ENCODE results near the gene NELFB.

Gene NELFB

GRCh38 chr9:137303151-137303892 lies 48.2 kb downstream of the NELFB start:
- peak; percentile 40 for DNase-seq (ENCODE audit: low spot score)

GRCh38 chr9:137303893-137304382 lies 48.8 kb downstream of the NELFB start:
- no peak for DNase-seq (ENCODE audit: low spot score)

DNA sequence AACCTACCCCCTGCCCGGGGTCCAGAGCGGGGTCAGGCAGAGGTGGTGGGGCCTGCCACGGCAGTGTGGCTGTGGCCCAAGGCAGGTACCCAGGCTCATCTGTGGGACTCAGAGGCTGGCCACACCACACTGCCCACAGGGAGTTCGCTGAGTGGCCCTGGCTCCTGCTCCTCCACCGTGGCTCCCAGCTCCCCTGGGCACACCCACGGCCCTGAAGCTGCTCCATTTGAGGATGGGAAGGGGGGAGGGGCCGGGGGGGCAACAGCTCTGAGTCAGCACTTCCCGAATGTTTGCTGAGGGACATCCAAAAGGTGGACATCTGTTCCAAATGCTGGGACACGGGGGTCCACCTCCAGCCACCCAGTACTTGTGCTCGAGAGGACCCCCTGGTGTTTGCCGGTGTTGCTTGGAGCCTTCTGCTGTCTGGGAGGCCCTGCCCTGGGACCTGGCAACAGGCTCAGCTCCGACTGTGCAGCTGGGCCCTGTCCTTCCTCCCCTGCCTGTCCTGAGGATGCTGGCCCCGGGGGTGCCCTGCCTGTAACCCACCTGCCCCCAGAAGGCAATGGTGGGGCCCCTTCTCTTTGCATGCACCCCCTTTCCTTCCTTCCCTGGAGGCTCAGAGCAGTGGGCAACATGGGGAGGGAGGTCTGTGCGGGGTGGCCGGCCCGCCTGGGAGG lies 49.4 kb downstream of the NELFB start:
- no peak for DNase-seq (ENCODE audit: low spot score)

DNA sequence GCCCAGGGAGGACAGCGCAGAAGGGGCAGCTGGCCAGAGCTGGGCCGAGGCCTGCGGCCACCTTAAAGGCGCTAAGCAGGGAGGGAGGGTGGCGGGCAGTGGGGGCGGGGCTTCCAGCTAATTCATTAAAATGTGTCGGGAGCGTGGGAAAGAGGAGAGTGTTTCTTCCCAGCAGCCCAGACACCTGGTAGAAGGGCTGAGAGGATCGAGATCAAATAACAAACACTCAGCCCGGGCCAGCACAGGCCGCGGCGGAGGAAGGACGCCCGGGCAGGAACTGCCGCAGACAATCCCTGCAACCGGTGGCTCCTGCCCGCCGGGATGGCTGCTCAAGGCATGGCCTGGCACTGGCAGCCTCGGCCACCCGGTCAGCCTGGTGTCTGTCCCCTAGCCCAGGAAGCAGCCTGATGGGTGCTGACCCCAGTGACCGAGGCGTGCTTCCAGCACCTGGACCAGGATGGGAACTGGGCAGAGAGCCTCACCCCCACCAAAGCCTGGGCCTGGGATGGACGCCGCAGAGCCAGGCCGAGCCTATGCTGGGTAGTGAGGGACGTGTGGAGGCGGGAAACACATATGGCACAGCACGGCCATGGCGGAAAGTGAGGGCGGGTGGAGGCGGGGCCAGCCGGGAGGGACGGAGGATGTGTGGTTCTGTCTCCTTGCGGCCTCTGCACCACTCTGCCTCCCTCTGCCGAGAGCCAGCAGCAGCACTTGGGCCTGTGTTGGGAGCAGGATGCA lies 50.1 kb downstream of the NELFB start:
- peak; percentile 75 for DNase-seq (ENCODE audit: low spot score)

DNA sequence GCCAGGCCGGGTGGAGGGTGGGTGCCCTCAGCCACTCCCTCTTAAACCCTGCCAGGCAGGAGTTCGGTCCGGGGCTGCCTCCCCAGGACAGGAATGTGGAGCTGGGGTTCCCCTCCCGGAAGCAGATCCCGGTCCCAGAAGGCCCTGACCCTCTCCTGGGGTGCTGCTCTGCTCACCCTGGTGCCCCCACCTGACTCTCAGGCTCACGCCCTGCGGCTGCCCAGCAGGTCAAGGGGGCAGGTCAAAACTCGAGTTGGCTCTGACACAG lies 50.6 kb downstream of the NELFB start:
- no peak for DNase-seq (ENCODE audit: low spot score)

DNA sequence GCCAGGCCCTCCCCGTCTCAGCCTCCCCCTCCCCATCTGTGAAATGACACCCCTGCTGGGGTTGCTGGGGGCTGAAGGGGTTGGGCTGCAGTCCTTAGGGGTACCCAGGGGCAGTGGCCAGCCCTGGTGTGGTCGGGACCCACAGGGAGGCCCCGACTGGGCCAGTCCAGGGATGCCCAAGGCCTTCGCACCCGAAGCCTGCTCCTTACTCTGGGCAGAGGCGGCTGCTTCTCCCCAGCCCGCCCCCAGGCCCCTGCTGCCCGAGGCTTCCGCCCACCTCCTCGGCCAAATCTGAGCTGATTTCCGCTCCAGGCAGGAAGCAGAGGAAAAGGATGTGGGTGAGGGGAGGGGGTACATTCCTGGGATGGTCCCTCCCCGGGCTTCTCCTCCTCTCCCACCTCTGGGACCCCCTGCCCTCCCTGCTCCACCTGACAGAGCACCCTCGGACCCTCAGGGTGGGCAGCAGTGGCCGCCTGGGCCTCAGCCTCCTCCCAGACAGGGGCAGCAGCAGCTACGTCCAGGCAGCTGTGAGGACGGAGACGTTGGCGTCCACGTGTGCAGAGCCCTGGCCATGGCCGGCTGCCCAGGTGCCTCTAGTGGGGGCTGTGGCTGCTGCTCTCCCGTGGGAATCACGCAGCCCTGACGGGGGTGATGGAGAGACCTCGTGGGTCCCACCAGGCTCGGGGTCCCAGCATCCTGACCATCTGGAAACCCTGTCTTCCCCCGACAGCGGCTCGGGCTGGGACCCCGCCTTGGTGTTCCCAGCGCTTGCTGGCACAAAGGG lies 51.1 kb downstream of the NELFB start:
- DNase-seq (ENCODE audit: low spot score) = peak; percentile 32

DNA sequence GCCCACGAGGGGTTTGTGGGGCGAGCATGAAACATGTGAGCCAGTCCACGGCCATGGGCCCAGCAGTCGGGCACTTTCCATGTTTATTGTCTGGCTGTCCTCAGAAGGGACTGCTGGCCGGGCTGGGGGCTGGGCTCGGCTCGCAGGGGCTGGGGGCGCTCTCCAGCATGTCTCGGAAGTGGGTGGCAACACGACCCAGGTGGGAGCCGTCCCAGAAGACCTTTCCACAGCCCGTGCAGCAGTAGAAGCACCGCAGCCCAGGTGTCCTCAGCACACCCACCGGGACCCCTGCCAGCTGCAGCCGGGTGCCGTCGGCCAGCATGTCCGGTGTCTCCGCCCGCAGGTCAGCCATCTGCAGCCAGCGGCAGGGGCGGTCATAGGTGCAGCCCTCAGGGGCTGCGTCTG lies 51.7 kb downstream of the NELFB start:
- DNase-seq (ENCODE audit: low spot score) = peak; percentile 12

DNA sequence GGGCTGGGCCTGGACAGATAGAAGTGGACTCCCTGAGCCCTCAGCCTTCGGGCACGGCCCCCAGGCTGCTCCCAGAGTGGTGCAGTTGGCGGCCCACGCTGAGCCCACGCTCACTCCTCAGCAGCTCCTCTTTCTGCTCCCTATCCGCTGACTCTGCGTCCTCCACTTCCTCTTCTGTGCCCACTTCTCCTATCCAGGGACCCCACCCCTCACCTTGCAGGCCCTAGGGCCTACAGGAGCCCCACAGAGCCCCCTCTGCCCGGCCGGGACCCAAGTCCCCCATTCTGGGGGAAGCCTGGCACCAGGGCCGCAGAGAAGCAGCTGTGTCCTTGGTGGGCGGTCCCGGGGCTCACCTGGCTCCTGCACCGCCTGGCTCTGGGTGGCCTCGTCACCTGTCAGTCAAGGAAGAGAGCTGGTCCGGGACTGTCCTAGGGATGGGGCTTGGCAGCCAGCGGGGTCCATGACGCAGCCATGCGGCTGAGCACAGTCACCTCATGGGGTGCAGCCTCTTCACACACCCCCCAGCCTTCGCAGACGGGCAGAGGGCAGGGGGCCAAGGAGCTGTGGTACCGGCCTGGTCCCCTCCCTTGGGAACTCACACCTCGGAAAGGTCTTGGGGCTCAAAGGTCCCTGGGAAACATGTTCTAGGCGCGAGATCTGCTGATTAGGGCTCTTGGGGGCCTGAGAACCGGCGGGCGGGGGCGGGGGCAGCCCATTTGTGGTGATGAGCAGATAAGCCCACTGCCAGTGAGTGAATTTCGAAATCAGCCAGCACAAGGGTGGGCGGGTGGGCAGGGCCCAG lies 52.3 kb downstream of the NELFB start:
- peak; percentile 73 for DNase-seq (ENCODE audit: low spot score)

- peak; percentile 13 for DNase-seq (ENCODE audit: low spot score)
These were observed 53.0 kb downstream of the NELFB start for GRCh38 chr9:137308057-137308619.

- no peak for DNase-seq (ENCODE audit: low spot score)
These were observed 54.5 kb downstream of the NELFB start for GRCh38 chr9:137309368-137310188.

GRCh38 chr9:137310189-137311052 lies 55.3 kb downstream of the NELFB start:
- peak; percentile 58 for DNase-seq (ENCODE audit: low spot score)

DNA sequence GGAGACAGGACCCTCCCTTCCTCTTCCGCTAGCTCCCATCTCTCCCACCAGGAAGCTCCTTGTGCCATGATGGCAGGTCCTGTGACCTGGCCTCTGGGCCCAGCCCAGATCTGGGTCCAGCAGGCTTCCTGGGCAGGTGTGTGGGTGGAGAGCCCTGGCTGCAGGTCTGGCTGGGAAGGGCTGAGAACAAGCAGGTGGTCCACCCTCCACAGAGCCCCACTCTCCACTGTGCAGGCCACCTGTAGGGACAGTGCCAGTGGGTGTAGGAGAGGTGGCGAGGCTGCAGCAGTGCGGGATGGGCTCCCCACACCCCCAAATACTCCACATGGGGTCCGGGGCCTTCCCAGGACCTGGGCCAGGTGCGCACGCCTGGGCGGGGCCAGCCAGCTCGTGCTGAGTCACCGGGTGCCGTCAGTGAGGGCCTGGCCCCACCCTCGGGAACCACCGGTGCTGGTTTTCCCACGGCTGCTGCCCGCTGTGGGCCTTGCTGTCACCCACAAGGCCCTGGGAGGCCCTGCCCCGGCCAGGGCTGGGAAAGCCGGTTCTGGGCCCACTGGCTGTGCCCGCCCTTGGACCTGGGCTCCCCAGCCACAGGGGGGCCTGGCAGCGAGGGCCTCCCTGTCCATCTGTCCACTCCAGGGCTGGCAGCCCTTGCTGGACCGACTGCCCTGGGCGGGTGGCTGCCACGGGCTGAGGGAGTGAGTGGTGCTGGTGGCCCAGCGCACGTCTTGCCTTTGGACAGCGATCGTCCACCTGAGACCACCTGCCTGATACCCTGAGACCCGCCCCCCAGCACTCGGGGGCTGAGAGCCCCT lies 56.3 kb downstream of the NELFB start:
- DNase-seq (ENCODE audit: low spot score) = peak; percentile 55

DNA sequence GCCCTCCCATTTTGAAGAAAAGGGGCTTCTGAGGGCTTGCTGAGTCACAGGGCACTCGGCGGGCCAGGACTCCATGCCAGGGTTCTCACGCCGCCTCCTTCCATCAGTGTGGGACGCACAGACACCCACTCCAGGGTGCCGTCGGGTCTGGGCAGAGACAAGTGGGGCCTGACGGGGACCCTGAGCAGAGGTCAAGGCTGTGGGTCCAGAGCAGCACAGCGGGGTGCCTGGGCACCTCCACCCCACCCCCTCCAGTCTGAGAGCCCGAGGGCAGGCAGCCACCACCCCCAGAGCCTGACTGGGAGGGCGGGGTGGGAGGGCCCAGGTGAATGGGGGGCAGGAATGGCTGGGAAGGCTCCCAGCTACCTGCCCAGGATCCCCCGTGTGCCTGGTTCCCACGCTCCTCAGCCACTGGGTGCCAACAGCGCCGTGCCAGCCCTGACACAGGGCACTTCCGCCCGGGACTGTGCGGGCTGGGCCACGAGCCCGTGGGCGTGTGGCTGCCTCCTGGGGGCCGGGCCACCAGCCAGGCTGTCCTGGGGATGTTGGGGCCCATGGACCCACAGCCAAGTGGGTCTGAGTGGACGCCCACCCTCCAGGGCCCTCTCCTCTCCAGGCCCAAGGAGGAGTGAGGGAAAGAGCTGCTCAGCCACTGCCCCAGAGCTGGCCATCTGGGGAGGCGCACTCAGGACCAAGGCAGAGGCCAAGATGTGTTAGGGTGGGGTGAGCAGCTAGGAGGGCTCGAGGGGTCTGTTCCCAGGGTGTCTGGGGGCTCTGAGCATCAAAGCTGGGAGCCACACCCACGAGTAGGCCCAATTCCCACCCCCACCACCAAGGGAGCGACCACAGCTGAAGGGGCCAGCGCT lies 57.1 kb downstream of the NELFB start:
- peak; percentile 35 for DNase-seq (ENCODE audit: low spot score)

- peak; percentile 8 for DNase-seq (ENCODE audit: low spot score)
These were observed 57.8 kb downstream of the NELFB start for GRCh38 chr9:137312852-137313325.

DNA sequence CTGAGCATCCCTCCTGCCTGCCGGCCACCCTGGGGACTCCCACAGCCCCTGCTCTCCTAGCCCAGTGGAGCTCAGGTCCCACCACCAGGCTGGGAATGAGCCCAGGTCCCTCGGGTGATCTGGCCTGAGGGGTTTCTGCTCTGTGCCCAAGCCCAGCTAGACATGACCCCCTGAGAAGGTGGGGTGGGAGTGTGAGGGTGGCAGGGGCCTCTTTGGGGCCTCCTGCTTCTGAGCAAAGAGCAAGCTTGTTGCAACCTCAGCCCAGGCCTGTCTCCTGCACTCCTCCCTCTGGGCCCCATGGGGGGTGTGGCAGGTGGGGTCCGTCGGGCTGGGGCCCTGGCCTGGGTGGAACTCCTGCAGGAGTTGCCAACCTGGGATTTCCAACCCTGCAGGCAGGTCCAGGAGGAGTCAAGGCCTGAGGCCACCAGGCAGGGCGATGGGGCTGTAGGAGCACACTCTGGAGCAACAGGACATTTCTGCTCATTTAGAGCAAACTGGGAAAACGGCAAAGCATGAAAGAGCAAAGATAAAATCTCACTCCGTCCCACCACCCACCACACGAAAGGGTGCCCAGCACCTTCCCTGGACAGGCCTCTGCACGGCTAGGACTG lies 58.3 kb downstream of the NELFB start:
- peak; percentile 5 for DNase-seq (ENCODE audit: low spot score)

DNA sequence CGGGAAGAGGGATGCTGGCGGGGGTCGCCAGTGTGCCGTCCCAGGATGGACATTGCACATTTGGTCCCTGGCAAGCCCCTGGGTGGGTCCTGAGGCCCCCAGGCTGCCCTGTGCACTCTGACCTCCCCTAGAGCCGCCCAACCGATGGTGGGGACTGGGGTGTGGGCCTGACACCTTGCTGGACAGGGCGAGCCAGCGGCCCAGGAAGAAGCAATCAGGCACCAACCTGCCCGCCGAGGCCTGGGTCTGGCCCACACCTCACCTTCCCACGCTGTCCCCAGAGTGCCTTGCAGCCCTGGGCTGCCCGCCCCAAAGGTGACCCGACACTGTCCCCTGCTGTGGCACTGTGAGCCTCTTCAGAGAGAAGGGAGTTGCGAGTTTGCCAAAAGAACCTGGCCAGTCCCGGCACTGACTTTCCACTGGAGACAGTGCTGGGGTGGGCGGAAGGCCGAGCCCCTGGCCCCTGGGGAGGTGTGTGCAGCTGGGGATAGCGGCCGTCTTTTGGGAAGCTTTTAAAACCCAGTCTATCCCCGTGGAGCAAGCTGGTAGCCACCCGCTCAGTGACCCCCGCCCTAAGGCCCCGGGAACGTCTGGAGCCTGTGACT lies 58.9 kb downstream of the NELFB start:
- peak; percentile 25 for DNase-seq (ENCODE audit: low spot score)

Data from iPS-NIHi11 (cell line).